ENCODE measurements around the gene ADD1.

ADD1 gene

DNA sequence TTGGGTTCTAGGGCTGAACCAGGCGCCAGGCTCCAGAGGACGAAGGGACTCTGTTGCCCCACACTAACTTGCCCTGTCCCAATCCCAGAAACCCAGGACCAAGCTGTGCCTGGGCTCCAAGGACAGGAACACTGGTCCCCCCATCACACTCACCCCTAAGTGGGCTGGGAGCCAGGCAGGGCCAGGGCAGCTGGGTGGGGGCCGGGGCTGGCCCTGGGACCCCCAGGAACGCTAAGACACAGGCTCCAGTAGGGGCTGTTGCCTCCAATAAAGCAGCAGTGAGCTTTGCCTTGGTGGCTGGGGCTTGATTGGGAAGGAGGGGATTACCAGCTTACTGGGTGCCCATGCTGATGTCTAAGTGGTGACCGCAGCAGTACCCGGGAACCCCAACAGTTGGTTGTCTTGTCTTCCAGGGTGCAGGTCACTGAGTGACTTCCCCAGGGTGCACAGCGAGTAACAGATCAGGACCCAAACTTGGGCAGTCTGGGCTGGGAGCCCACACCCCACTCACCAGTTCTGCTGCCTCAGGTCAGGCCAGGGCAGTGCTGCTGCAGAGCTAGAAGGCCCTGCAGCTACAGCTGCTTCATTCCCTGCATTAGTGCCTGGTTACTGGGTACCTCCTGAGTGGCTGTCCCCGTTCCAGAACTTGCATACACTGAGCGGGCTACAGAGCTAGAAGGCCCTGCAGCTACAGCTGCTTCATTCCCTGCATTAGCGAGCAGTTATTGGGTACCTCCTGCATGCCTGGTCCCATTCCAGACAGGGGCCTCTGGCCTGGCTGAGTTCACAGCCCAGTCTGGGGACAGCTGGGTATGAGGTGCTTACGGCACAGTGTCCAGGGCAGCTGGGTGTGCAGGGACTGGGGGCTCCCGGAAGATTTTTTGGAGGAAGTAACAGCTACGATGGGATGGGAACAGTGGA is 9.4 kb upstream of the ADD1 start:
- DNase-seq (ENCODE audit: low spot score), result no peak

DNA sequence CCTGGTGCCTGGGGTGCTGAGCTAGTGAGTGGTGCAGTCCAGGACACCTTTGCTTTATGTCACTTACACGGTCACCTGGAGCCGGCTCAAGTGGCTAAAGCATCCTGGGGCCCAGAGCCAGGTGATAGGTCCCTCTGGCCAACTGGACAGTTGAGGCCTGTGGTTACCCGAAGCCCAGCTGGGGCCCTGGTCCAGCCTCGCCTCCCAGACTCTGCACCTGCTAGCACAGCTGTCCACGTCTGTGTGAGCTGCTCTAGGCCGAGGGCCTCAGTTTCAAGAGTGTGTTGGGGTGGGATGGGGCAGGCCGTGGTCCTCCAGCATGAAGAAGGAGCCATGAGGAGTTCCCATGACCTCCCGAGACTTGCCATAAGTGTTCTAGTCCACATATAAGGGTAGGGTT is 7.7 kb upstream of the ADD1 start:
- no peak for DNase-seq (ENCODE audit: low spot score)

DNA sequence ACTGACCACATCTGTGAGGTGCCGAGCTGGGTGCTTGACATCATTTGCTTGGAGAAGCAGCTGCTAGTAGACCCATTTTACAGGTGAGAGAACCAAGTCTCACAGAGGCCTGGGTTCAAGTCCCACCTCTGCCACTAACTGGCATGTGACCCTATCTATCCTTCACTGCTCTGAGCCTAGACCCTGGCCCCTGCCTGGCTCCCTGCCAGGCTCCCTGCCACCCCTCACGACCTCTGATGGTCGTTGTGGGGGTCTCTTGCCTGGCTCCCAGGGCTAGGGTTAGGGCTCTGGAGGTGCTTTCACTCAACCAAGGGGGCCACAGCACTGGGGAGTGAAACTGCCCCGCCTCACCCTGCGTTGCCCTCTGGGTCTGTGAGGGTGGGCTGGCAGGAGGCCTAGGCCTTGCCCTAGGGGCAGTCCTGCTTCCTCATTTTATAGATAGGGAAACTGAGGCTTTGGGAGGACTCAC is 7.2 kb upstream of the ADD1 start:
- DNase-seq (ENCODE audit: low spot score), result no peak

DNA sequence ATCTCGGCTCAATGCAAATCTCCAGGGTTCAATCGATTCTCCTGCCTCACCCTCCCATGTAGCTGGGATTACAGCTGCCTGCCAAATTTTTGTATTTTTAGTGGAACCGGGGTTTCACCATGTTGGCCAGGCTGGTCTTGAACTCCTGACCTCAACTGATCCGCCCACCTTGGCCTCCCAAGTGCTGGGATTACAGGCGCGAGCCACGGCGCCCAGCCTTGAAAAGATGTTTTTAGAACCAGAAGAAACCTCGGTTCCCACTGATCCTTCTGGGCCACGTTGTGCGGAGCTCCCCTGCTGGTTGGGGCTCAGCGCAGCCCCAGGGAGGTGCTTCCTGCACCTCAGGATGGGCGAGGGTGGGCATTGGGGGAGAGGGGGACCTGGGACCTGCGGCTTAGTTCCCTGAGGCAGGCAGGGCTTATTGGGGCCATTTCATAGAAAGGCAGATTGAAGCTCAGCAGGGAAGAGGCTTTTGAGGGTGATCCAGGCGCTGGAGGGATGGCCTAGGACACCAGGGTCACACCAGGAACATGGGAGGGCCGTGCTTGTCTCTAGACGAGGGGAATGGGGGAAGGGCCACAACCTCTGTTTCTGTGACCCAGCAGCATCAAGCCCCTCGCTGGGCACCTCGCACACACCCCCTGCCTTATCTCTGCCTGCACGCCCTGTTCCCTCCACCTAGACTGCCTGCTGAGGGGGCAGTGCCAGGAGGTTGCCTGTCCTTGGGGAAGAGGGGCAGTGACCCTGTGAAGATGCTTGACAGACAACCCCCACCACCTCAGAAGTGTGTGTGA is 6.3 kb upstream of the ADD1 start:
- no peak for DNase-seq (ENCODE audit: low spot score)

DNA sequence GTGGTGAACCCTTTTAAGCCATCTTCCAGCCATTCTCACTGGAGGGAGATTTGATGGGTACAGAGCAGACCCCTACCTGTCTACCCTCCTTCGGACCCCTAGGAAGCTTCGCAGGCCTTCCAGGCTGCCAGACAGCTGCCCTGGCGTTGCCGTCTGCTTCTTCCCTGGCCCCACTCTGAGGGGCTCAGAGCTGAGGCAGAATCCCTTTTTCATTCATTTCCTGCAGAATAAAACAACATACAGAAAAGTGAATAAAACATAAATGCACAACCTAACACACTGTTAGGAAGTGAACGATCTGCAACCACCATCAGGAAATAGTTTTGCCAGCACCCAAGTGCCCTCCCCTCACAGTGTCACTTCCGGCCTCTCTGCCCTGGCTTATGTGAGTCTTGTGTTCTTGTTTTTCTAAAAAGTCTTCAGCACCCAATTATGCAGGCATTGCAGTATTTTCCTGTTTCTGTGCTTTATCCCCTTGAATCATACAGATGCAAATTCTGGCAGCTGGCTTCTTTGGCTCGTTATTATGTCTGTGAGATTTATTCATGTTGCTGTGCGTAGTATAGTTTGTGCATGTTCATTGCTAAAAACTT is 5.6 kb upstream of the ADD1 start:
- no peak for DNase-seq (ENCODE audit: low spot score)

DNA sequence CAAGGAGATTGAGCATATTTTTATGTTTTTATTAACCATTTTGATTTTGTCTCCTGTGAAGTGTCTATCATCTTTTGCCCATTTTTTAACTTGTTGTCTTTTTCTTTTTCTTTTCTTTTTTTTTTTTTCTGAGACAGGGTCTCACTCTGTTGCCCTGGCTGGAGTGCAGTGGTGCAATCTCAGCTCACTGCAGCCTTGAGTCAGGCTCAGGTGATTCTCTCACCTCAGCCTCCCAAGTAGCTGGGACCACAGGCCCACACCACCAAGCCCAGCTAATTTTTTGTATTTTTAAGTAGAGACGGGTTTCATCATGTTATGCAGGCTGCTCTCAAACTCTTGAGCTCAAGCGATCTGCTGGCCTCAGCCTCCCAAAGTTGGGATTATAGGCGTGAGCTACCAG is 4.6 kb upstream of the ADD1 start:
- DNase-seq (ENCODE audit: low spot score), result no peak

DNA sequence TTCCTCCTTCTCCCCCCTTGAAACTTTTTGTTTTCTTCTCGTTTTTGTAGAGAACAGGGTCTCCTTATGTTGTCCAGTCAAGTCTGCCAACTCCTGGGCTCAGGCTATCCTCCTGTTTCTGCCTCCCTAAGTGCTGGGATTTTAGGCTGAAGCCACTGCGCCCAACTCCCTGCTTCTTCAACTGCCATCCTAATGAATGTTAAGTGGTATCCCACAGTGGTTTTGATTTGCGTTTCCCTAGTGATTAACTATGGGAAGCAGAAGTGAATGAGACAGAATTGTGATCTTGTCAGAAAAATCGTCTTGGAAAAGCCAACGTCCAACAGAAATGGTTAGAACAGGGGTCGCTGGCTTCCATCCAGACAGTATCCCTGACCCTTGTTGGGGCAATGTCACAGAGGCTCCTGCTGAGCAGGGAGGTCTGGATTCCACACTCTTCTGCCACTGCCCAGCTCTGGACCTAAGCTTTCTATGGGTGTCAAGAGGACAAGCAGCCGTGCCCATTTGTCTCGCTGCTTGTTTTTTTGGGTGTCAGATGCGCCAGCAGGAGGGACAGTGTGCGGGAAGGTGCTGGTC is 869 bp upstream of the ADD1 start:
- DNase-seq (ENCODE audit: low spot score), result peak; percentile 27

DNA sequence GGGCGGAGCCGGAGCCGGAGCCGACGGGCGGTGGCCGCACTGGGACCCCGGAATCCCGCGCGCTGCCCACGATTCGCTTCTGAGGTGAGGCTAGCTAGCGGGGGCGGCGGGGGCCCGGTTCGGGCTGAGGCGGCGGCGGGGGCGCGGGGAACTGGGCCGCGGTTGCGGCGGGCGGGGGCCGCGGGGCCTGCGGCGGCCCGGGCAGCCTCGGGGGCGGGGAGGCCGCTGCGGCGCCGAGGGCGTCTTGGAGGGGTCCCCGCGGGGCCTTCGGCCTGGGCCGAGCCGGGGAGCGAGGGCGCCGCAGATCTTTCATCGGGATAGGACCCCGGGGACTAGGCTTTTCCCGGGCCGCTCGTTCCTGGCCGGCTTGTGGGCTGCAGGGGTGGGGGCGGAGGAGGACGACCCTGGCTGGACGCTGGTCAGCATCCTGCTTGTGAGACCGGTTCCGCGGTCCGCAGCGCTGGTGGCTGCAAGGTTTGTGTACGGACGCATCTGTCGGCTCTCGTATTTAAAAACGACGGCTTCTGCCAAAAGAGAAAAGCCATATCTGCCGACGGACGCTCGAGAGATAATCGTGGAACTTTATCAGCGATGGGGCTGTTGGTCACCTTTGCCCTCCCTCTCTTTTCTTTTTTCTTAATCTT is 419 bp downstream of the ADD1 start:
- DNase-seq (ENCODE audit: low spot score), result peak; percentile 20

DNA sequence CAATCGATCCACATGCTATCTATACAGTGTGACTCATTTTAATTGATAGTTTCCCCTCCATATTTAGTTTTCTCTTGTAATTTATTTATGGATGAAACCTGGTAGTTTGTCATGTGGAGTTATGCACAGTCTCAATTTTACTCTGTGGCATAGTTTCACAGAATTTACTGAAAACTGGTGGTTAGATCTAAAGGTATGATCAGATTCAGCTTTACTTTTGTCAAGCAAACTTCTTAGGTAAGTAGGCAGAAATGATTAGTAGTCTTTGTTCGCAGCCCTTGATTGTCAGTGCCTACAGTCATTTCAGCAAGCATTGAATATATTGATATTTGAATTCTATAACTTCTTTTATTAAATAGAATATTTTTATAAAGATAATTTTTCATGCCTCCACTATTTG is 2.5 kb downstream of the ADD1 start:
- DNase-seq (ENCODE audit: low spot score), result no peak

DNA sequence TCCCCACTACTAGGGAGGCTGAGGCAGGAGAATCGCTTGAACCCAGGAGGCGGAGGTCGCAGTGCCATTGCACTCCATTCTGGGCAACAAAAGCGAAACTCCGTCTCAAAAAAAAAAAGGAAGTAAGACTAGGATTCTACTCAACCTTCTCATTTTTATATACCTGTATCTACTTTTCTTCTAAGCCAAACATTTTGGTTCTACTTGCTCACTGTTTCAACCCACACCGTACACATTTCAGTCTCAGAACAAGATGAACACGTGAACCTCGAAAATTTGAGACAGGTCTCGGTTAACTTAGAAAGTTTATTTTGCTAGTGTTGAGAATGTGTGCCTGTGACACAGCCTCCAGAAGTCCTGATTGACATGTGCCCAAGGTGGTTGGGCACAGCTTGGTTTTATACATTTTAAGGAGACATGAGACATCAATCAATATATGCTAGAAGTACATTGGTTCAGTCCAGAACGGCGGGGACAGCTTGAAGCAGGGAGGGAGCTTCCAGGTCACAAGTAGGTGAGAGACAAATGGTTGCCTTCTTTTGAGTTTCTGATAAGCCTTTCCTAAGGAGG is 3.7 kb downstream of the ADD1 start:
- DNase-seq (ENCODE audit: low spot score), result no peak

DNA sequence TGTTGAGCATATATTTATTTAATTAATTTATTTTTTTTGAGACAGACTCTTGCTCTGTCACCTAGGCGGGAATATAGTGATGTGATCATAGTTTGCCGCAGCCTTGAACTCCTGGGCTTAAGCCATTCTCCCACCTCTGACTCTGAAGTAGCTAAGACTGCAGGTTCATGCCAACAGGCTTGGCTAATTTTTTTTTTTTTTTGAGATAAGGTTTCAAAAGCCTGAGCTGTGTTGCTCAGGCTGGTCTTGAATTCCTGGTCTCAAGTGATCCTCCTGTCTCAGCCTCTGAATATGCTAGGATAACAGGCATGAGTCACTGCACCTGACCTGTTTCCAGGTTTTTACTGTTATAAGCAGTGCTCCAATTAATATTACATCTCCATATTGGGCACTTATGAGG is 4.8 kb downstream of the ADD1 start:
- no peak for DNase-seq (ENCODE audit: low spot score)

DNA sequence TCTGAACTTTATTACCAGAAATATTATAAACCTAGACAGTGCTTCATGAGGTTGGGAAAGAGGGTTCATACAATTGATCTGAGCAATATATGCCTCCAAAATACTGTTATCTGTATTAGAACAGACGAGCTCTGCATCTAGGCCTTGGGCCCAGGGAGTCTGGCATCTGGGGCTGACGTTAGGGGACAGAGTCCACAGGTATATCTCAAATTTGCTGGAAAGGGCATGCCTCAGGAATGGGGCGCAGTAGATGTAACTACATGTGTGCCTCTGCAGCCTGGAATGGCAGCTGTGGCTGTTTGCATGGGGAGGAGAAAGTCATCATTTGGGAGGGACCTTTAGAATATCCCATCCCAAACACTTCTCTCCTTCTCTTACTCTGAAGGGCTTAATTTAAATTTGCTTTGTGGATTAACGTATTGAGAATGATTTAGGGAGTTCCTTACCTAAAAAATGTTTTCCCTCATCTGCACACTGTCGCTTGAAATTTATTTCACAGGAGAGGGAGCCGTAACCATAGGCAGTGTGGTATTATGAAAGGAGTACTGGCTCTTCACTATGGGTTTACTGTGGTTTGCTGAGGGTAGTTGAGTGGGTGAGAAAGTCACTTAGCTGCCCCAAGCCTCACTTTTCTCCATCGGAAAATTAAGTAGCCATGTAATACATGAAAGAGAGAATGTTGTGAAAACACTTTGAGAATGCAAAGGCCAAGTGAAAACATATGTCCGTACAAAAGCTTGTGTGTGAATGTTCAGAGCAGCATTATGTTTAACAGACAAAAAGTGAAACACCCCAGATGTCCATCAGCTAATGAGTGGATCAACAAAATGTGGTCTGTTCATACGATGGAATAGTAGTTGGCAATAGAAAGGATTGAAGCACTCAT is 5.9 kb downstream of the ADD1 start:
- DNase-seq (ENCODE audit: low spot score), result no peak

DNA sequence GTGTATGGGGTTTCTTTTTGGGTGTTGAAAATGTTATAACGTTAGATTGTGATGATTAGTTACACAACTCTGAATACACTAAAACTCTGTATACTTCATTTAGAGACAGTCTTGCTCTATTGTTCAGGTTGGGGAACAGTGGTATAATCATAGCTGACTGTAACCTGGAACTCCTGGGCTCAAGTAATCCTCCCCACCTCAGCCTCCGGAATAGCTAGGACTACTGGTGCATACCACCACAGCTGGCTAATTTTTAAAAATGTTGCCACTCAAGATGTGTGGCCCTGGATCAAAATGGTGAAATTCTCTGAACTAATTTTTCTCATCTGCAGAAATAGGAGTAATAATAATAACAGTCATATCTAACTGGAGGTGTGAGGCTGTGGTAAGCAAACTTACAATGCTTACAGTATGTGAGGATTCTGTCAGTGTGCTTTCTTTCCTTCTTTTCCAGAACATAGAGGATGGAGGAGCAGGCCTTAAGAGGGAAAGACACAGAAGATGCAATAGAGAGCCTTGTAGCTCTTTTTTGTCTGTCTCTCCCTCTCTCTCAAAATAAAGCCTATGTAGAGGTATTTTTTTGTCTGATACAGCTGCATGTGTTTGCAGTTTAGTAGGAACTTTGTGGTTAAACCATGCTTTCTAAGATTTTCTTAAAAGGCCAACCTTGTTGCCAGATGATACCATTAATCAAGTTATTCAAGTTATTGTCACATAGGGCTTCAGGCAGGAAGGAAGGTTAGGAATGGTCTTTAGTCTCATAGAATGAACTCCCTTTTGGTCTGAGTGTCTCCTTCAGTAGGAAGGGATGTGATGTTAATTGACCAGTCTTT is 7.5 kb downstream of the ADD1 start:
- DNase-seq (ENCODE audit: low spot score), result no peak

DNA sequence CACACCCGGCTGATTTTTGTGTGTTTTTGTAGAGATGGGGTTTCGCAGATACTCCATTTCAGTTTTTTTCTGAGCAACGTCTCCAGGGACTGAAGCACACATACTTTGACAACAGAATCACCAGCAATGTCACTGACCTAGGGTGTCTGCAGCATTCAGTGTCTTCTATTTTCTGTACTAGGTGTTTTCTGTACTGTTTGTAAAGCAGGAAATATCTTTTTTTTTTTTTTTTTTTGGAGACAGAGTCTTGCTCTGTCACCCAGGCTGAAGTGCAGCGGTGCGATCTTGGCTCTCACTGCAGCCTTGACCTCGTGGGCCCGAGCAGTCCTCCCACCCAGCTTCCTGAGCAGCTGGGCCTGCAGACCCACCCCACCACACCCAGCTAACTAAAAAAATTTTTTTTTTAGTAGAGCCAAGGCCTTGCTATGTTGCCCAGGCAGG is 8.9 kb downstream of the ADD1 start:
- no peak for DNase-seq (ENCODE audit: low spot score)

DNA sequence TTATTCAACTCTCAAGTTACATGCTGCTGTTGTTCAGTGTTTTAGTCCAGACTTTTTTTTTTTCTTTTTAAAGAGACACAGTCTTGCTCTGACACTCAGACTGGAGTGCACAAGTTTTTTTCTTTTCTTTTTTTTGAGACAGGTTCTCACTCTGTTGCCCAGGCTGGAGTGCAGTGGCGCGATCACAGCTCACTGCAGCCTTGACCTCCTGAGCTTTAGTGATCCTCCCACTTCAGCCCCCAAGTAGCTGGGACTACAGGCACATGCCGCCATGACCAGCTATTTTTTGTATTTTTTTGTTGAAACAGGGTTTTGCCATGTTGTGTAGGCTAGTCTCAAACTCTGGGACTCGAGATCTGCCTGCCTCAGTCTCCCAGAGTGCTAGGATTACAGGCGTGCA is 11.9 kb downstream of the ADD1 start:
- DNase-seq (ENCODE audit: low spot score), result no peak

DNA sequence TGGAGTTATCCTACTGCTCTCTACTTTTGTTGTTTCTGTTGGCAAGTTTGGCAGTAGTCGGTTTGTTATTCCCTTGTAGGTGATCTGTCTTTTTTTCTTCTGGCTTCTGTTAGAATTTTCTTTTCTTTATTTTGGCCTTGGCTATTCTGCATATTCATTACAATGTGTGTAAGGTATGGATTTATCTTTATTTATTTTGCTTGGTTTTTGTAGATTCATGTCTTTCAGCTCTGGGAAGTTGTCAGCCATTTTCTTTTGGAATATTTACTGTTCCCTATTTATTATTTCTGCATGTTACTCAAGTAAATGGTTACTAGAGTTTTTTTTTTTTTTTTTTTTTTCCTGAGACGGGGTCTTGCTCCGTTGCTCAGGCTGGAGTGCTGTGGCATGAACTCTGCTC is 12.6 kb downstream of the ADD1 start:
- no peak for DNase-seq (ENCODE audit: low spot score)

DNA sequence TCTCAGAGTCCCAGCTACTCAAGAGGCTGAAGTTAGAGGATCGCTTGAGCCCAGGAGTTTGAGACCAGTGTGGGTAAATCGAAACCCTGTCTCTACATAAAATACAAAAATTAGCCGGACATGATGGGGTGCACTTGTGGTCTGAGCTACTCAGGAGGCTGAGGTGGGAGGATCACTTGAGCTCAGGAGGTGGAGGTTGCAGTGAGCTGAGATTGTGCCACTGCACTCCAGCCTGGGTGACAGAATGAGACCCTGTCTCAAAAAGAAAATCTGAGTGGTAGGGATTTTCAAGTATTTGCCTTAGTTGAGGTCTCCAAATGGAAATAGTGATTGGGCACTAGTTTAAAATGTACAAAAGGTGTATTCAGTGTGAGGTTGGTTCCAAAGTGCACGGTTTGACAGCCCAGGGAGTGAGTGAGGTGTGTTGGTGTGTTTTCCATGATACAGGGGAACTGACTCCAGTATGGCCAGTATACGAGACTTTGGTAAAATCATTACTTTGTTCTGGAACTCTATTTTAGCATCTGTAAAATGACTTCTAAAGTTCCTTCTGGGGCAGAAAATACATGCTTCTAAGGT is 13.8 kb downstream of the ADD1 start:
- no peak for DNase-seq (ENCODE audit: low spot score)

DNA sequence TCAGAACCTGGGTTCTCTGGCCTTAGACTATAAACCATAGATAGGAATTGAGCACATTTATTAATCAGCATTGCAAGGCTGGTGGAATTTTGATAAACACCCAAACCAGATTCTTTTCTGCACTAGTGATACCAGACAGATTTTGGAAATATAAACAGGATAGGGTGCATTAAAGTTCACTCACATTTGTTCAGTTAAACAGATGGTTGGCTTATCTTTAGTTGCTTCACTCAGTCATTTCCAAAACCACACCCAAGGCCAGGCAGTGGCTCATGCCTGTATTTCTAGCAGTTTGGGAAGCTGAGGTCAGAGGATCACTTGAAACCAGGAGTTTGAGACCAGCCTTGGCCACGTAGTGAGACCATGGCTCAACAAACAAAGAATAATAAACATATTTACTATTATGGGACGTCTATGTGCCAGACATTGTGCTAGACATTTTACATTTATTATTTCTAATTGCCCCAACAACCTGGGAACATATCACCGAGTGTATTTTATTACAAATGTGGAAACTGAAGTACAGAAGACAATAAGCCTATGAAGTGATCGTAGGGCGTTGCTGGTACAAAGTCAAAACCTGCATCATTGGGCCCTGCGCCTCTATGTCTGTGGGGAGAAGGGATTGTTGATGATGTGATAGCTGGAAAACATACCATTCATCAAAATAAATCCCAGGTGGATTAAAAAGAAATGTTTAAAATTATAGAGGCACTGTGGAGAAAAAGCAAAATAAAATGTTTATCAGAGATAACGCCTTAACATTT is 15.0 kb downstream of the ADD1 start:
- DNase-seq (ENCODE audit: low spot score), result no peak

All from SW480 (cell line).